ENCODE results near the gene FAM234A.

DNA sequence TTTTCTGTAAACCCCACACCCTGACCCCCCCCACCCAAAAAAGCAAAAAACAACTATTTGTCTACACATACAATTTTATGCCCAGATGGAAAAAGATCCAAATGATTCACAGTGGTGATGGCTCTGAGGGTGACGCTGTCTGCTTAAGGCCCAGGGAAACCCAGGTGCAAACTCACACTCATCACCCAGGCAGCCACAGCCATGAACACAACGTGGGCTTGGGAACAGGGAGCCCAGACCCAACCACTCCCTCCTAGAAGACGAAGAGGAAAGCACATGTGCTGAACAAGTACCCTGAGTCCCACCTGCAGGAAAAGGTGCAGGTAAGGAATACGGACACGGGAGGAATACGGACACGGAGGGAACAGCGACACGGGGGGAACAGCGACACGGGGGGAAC lies 48.9 kb upstream of the FAM234A start:
- TF ChIP-seq, protein P1, sequence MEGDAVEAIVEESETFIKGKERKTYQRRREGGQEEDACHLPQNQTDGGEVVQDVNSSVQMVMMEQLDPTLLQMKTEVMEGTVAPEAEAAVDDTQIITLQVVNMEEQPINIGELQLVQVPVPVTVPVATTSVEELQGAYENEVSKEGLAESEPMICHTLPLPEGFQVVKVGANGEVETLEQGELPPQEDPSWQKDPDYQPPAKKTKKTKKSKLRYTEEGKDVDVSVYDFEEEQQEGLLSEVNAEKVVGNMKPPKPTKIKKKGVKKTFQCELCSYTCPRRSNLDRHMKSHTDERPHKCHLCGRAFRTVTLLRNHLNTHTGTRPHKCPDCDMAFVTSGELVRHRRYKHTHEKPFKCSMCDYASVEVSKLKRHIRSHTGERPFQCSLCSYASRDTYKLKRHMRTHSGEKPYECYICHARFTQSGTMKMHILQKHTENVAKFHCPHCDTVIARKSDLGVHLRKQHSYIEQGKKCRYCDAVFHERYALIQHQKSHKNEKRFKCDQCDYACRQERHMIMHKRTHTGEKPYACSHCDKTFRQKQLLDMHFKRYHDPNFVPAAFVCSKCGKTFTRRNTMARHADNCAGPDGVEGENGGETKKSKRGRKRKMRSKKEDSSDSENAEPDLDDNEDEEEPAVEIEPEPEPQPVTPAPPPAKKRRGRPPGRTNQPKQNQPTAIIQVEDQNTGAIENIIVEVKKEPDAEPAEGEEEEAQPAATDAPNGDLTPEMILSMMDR (IDR thresholded peaks at IDR 0.05), result no peak
- TF ChIP-seq POLR2A (IDR thresholded peaks at IDR 0.05), result no peak

Measured in Peyer's patch (tissue), 4 donors.